Stimulated activated CD8-positive, alpha-beta memory T cell treated with anti-CD3 and anti-CD28 coated beads, Interleukin-4, amount 100 ng/mL, for 48 hours (primary cell): ENCODE results near the gene MDN1.
"Not testable (repeated sequence)": the region's sequence is repeated elsewhere in the genome, so short reads cannot be mapped to it uniquely, and the experiment has no call there.

Experiments
- DNase-seq: peaks from one replicate; pipeline ENCODE4 v3.0.0-alpha.2; 2020

The MDN1 gene

GRCh38 chr6:89769572-89769971, 50.0 kb downstream of the MDN1 start:
- DNase-seq, result no peak

DNA sequence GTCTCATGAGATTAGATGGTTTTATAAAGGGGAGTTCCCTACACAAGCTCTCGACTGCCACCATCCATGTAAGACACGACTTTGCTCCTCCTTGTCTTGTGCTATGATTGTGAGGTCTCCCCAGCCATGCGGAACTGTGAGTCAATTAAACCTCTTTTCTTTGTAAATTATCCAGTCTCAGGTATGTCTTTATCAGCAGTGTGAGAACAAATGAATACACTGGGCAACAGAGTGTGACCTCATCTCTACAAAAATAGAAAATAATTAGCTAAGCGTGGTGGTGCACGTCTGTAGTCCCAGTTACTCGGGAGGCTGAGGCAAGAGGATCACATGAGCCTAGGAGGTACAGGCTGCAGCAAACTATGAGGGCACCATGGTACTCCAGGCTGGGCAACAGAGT, 51.3 kb downstream of the MDN1 start:
- no peak for DNase-seq

DNA sequence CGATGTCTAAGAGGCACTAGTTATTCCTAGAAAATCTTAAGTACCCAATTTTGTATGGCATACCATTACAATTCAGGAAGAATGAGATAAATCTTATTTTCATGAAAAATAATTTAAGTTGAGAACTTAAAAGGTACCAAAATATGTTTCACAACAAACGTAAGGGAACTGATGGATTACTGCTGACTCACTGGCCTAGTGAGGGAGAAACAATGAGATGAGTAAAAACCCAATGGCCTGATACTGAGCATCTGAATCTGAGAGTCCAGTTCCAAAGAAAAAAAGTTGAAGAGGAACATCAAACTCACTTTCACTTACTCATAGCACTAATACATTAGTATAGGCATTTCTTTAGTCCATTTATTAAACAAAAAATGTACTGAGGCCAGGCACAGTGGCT, 56.0 kb downstream of the MDN1 start:
- no peak for DNase-seq

GRCh38 chr6:89758830-89759229, 60.8 kb downstream of the MDN1 start:
- DNase-seq, result no peak

DNA sequence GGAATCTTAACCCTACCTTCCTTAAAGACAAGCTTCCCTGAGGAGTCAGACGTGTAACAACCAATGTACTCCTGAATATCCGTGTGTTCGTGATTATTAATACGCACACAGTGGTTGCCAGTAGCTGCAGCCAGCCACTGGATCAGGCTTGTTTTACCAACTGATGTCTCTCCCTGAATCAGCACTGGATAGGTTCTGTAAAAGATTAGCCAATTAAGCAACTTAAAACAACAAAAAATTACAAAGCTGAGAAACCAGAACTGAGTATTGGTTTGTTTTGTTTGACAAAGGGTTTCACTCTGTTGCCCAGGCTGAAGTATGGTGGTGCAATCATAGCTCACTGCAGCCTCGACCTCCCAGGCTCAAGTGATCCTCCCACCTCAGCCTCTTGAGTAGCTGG, 69.3 kb downstream of the MDN1 start:
- DNase-seq, result no peak

DNA sequence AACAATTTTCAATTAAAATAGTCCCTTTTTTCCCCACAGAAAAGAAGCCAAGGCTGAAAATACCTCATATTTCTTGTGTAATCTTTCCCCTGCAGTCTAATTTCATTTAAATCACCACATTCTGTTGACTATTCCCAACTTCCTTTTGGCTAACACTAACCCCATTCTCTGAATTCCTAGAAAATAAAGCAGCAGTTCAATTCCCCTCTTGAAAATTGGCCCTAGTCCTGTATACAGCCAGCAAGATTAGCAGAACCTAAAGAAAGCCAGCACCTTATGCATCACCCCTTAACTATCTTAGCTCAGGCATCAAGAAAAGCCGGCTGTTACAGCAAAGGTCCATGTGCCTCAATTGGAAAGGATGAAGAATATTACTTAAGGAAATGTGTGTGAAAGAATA, 69.7 kb downstream of the MDN1 start:
- DNase-seq, result no peak

- DNase-seq, result no peak
Measured at GRCh38 chr6:89745716-89746115, 73.9 kb downstream of the MDN1 start.

- DNase-seq, result no peak
Measured at GRCh38 chr6:89745096-89745495, 74.5 kb downstream of the MDN1 start.

- no peak for DNase-seq
Measured at GRCh38 chr6:89736893-89737292, 82.7 kb downstream of the MDN1 start.

DNA sequence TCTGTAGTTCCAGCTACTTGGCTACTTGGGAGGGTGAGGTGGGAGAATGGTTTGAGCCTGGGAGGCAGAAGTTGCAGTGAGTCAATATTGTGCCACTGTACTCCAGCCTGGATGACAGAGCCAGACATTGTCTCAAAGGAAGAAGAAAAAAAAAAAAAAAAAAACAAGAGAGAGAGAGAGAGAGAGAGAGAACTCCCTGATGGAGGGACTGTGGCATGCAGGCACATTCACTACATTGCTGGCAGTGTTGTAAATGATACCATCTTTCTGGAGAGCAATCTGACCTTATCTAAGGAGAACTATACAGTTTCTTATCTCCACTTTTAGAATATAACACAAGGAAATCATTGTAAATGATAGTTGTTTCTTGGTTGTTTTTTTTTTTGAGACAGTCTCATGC, 85.1 kb downstream of the MDN1 start:
- DNase-seq, result no peak

- no peak for DNase-seq
Measured at GRCh38 chr6:89731924-89732567, 87.5 kb downstream of the MDN1 start.

- DNase-seq, result not testable (repeated sequence)
Measured at GRCh38 chr6:89731262-89731661, 88.3 kb downstream of the MDN1 start.

- DNase-seq, result no peak
Measured at GRCh38 chr6:89729818-89730217, 89.8 kb downstream of the MDN1 start.

DNA sequence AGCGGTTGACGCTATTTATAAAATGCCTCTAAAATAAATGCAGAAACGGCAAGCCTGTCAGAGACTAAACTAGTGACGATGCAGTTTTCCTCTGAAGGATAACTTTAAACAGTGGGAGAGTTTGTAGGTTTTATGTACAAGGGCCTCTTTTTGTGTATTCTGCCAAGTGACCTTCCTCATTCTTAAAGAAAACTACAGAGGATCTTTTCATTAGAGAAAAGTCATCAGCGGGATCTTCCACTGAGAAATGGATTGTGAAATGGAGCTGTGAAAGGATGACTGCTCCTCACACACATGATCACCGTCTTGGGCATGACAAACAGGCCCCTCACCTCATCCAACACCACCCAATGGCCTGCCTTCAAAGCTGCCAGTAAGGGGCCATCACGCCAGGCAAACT, 92.1 kb downstream of the MDN1 start:
- no peak for DNase-seq

GRCh38 chr6:89724981-89725380, 94.6 kb downstream of the MDN1 start:
- no peak for DNase-seq

DNA sequence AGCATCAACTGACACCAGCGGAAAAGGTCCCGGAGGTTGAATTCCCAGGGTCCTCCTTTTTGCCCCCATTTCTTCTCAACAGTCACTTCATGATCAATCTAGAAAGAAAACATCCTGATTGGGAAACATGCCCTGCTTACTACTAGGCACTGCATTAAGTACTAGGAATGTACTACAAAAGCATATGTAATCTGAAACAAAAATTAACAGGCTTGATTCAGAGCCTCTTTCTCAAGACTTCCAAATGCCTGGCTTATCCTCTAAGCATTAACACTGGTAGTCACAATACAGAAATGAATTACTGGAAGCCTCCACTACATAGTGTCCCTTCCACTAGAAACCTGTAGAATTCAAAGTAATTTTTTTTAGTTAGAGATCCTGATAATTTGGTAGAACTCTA, 96.5 kb downstream of the MDN1 start:
- DNase-seq, result no peak

DNA sequence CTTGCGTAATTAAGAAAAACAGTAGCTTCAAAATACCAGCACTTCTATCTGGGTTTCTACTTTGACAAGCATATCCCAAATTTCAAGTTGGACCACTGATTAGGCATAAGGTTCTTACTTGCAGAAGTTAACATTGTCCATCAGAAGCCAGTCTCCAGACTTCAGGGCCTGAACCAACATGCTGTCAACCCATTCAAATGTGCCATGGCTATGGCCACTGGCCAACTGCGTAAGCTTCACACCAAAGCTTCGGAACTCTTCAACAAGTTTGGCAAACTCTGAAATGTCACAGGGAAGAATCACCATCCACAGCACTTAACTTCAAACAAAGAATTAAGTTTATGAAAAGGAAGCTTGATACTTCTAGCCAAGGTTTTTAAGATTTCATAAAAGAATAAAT, 103.1 kb downstream of the MDN1 start:
- no peak for DNase-seq

GRCh38 chr6:89711801-89712200, 107.8 kb downstream of the MDN1 start:
- no peak for DNase-seq

- DNase-seq, result no peak
Measured at GRCh38 chr6:89708316-89708715, 111.3 kb downstream of the MDN1 start.

GRCh38 chr6:89707766-89708165, 111.8 kb downstream of the MDN1 start:
- DNase-seq, result no peak

DNA sequence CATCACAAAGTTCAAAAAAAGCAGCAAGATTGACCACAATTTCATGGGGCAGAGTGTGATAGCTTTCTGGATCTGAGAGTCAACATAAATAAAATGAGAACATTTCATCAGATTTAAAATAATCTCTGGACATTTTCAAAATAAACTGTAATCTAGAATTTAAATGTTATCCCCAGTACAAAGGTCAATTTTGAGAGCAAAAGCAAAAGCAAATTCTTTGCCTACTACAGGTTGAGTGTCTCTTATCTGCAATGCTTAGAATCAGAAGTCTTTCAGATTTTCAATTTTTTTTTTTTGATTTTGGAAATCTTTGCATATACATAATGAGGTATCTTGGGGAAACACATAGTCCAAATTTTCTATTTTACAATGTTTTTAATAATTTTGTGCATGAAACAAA, 113.5 kb downstream of the MDN1 start:
- no peak for DNase-seq

DNA sequence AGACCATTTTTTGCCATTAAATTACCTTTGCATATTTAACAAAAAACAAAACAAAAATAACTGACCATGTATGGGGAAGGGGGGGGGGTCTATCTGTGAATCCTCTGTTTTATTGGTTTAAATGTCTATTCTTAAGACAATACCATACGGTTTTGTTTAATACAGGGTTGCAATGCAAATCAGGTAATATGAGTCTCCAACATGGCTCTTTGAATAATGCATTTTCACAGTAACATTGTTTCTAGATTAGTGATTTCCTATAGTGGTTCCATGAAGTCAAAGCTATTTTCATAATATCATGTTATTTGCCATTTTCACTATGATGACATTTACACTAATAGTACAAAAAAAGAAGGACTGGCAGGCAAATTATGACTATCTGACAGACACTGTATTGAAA, 116.3 kb downstream of the MDN1 start:
- DNase-seq, result no peak

DNA sequence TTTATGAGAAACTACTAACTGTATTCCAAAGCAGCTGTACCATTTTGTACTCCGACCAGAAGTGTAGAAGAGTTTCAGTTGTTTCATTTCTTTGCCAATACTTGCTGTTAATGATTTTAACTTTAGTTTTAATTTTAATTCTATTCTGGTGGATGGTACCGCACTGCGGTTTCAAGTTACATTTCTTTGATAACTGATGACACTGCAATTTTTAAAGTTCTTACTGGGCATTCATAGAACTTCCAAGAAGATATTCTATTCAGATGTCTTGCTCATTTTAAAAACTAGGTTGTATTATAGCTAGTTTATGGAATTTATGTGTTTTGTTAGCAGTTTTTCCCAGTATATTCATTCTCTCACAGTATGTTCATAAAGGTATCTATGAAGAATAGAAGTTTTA, 117.2 kb downstream of the MDN1 start:
- no peak for DNase-seq

DNA sequence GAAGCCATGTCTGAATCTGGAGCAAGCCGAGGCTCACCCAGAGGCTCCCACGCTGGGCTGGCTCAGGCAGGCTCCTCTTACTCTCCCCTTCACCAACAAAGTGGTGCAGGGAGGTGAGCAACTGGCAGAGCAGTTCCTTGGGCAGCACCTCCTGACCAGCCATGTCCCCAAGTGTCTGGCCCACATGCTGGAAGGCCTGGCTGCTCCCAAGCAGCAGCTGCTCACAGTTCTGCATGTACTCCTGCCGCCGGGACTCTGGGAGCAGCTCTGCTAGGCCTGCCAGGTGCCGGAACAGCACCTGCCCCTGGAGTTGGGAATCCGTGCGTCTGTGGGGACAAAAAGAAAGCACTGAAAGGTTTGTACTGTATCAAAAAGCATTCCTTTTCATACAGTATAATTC, 123.9 kb downstream of the MDN1 start:
- no peak for DNase-seq

DNA sequence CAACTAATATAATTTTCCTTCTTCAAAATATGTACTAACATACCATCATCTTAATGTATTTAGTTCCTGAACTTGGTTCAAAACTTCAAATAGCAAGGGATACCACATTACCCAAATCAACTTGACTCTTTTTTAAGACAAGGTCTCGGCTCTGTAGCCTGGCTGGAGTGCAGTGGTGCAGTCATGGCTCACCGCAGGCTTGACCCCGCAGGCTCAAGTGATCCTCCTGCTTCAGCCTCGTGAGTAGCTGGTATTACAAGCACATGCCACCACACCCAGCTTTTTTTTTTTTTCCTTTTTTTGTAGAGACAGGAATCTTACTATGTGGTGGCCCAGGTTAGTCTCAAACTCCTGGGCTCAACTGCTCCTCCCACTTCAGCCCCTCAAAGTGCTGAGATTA, 125.2 kb downstream of the MDN1 start:
- DNase-seq, result no peak

DNA sequence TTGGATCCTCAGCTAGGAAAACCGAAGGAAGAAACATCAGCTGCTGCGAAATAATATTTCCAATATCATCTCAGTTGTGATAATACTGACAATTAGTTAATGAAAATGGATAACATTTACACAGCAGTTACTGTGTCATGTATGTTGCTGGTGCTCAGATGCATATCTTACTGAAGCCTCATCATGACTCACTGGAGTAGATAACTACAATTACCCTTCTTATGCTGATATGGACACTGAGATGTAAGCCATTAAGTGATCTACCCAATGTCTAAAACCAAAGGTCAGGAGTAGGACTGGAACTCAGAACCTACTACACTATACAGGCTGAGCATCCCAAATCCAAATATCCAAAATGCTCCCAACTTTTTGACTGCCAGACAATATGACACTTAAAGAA, 126.4 kb downstream of the MDN1 start:
- no peak for DNase-seq
